HepG2 (cell line): Measurements from ENCODE around the gene CIROP. TPM values are rescaled to one million over a fixed set of nuclear protein-coding genes. Genes with fewer than 3 reads are reported as not detected.

Experiments
- ARNT ChIP-seq: fragments of 450-650 bp; IDR thresholded peaks from 2 replicates; pipeline ENCODE4 v1.6.1; 2017
- CENPX ChIP-seq: sonication (generic); formaldehyde crosslinking; IDR thresholded peaks from 2 replicates; pipeline ENCODE4 v1.9.0; 2021; ENCODE audit warnings: mild to moderate bottlenecking, missing genetic modification reagents, moderate library complexity
- GATAD1 ChIP-seq: IDR thresholded peaks from 2 replicates; pipeline ENCODE4 v1.6.1; 2016; ENCODE audit warnings: missing genetic modification reagents, missing compliant biosample characterization
- KAT2B ChIP-seq: fragments of 150-350 bp; IDR thresholded peaks from 2 replicates; pipeline ENCODE4 v1.6.1; 2014; ENCODE audit warnings: low read depth, low read length, borderline replicate concordance
- NCOR1 ChIP-seq: fragments of 200-600 bp; sonication (generic); IDR thresholded peaks from 2 replicates; pipeline ENCODE4 v1.7.0; 2017; ENCODE audit warnings: antibody characterized with exemption, low read length, borderline replicate concordance
- PBX3 ChIP-seq: sonication (generic); formaldehyde crosslinking; IDR thresholded peaks from 2 replicates; pipeline ENCODE4 v1.8.1; 2023; ENCODE audit warnings: missing genetic modification reagents, inconsistent platforms, borderline replicate concordance
- PHF5A ChIP-seq: IDR thresholded peaks from one replicate; pipeline ENCODE4 v1.6.1; 2018; ENCODE audit warnings: low read depth, missing genetic modification reagents; ENCODE audit not compliant: unreplicated experiment
- ZEB1 ChIP-seq: IDR thresholded peaks from 2 replicates; pipeline ENCODE4 v1.6.1; 2012; ENCODE audit warnings: mild to moderate bottlenecking, low read depth, inconsistent platforms; ENCODE audit not compliant: insufficient replicate concordance
- ZFP37 ChIP-seq: sonication (generic); formaldehyde crosslinking; IDR thresholded peaks from 2 replicates; pipeline ENCODE4 v1.4.0; 2020; ENCODE audit warnings: missing genetic modification reagents, borderline replicate concordance
- ZFP90 ChIP-seq: sonication (generic); formaldehyde crosslinking; IDR thresholded peaks from 2 replicates; pipeline ENCODE4 v1.8.0; 2022; ENCODE audit warnings: missing genetic modification reagents, mild to moderate bottlenecking, inconsistent platforms, borderline replicate concordance
- ZNF17 ChIP-seq: sonication (generic); formaldehyde crosslinking; IDR thresholded peaks from 2 replicates; pipeline ENCODE4 v1.5.0; 2020; ENCODE audit warnings: mild to moderate bottlenecking, missing genetic modification reagents
- ZNF383 ChIP-seq: sonication (generic); formaldehyde crosslinking; IDR thresholded peaks from 2 replicates; pipeline ENCODE4 v1.4.0; 2020; ENCODE audit warnings: missing genetic modification reagents, mild to moderate bottlenecking, borderline replicate concordance
- ZNF460 ChIP-seq: sonication (generic); formaldehyde crosslinking; IDR thresholded peaks from 2 replicates; pipeline ENCODE4 v1.5.1; 2020; ENCODE audit warnings: missing genetic modification reagents, mild to moderate bottlenecking, borderline replicate concordance
- ZNF501 ChIP-seq: sonication (generic); formaldehyde crosslinking; IDR thresholded peaks from 2 replicates; pipeline ENCODE4 v1.5.1; 2020; ENCODE audit warnings: mild to moderate bottlenecking, moderate library complexity, missing genetic modification reagents
- ZNF552 ChIP-seq: sonication (generic); formaldehyde crosslinking; IDR thresholded peaks from 2 replicates; pipeline ENCODE4 v1.9.0; 2022; ENCODE audit warnings: missing genetic modification reagents, mild to moderate bottlenecking, borderline replicate concordance
- ZNF615 ChIP-seq: sonication (generic); formaldehyde crosslinking; IDR thresholded peaks from 2 replicates; pipeline ENCODE4 v1.5.0; 2020; ENCODE audit warnings: mild to moderate bottlenecking, missing genetic modification reagents, borderline replicate concordance
- ZNF747 ChIP-seq: sonication (generic); formaldehyde crosslinking; IDR thresholded peaks from 2 replicates; pipeline ENCODE4 v1.8.1; 2023; ENCODE audit warnings: missing genetic modification reagents, mild to moderate bottlenecking, borderline replicate concordance
- ZNF773 ChIP-seq: sonication (generic); formaldehyde crosslinking; IDR thresholded peaks from 2 replicates; pipeline ENCODE4 v1.4.0; 2020; ENCODE audit warnings: missing genetic modification reagents, borderline replicate concordance
- ZNF775 ChIP-seq: sonication (generic); formaldehyde crosslinking; IDR thresholded peaks from 2 replicates; pipeline ENCODE4 v1.4.0; 2020; ENCODE audit warnings: missing genetic modification reagents, mild to moderate bottlenecking, moderate library complexity, borderline replicate concordance
- ZNF839 ChIP-seq: sonication (generic); formaldehyde crosslinking; IDR thresholded peaks from 2 replicates; pipeline ENCODE4 v1.4.0; 2020; ENCODE audit warnings: missing genetic modification reagents, mild to moderate bottlenecking, borderline replicate concordance
- polyA plus RNA-seq, 8 experiments: library from polyadenylated mRNA; depleted of rRNA in 3 of 8; stranded (reverse) in 7 of 8; unstranded in 1 of 8; fragments of >200 nt; fragmentation: Illumina TruSeq in 4 of 8; extraction: Trizol in 4 of 8; gene quantifications; 2 replicates each; pipeline versions ENCODE4 v1.2.1 to v1.2.3, GENCODE V29; 2011 to 2016; ENCODE audit warnings: low read depth in 4 of 8, missing spikeins in 1 of 8, mixed read lengths in 1 of 8; ENCODE audit not compliant: insufficient read depth in 1 of 8
- total RNA-seq, 5 experiments: library from RNA; depleted of rRNA; stranded (reverse); fragments of >200 nt; fragmentation: Illumina TruSeq; extraction: Trizol; gene quantifications; 2 replicates each; pipeline ENCODE4 v1.2.3, GENCODE V29; 2016; ENCODE audit warnings: low read depth in 1 of 5
- TF ChIP-seq, protein P1 (sequence below): sonication (generic); formaldehyde crosslinking; IDR thresholded peaks from 2 replicates; pipeline ENCODE4 v1.8.0; 2022; ENCODE audit warnings: missing genetic modification reagents, mild to moderate bottlenecking, borderline replicate concordance
- TF ChIP-seq, protein P2 (sequence below): sonication (generic); formaldehyde crosslinking; IDR thresholded peaks from 2 replicates; pipeline ENCODE4 v1.4.0; 2020; ENCODE audit warnings: missing genetic modification reagents, borderline replicate concordance

Gene CIROP
- total and polyA plus RNA-seq, 2 of the 13 experiments (the other 11 are each of a cell fraction or from before 2014, with no cell fraction given): 0.07 TPM; not detected in 1

GRCh38 chr14:23120541-23121251 lies 15.9 kb upstream of the CIROP start (continued):
- no peak for TF ChIP-seq PBX3 (CRISPR knock-in tag)
- no peak for TF ChIP-seq ZNF17 (CRISPR knock-in tag)
- TF ChIP-seq, protein P1, sequence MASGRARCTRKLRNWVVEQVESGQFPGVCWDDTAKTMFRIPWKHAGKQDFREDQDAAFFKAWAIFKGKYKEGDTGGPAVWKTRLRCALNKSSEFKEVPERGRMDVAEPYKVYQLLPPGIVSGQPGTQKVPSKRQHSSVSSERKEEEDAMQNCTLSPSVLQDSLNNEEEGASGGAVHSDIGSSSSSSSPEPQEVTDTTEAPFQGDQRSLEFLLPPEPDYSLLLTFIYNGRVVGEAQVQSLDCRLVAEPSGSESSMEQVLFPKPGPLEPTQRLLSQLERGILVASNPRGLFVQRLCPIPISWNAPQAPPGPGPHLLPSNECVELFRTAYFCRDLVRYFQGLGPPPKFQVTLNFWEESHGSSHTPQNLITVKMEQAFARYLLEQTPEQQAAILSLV: peak; percentile 96
- no peak for TF ChIP-seq CENPX (CRISPR knock-in tag)
- no peak for TF ChIP-seq NCOR1
- TF ChIP-seq ZNF773 (CRISPR knock-in tag): no peak
- TF ChIP-seq PHF5A (CRISPR knock-in tag): peak; percentile 96
- no peak for TF ChIP-seq ZNF839 (CRISPR knock-in tag)
- TF ChIP-seq ZNF460 (CRISPR knock-in tag): no peak
- TF ChIP-seq GATAD1 (CRISPR knock-in tag): peak; percentile 68; the same call in 1 of the 2 replicates
- no peak for TF ChIP-seq ZNF615 (CRISPR knock-in tag)
- peak; percentile 29 for TF ChIP-seq ZEB1
- TF ChIP-seq ZNF775 (CRISPR knock-in tag): no peak
- TF ChIP-seq ZNF383 (CRISPR knock-in tag): no peak
- no peak; the same call in 1 of the 2 replicates for TF ChIP-seq ZNF747 (CRISPR knock-in tag)
- TF ChIP-seq ZNF501 (CRISPR knock-in tag): peak; percentile 95
- TF ChIP-seq ZNF552: no peak
- peak; percentile 27; the same call in 1 of the 2 replicates for TF ChIP-seq ZFP37 (CRISPR knock-in tag)
- TF ChIP-seq ARNT: no peak
- TF ChIP-seq ZFP90 (CRISPR knock-in tag): peak; percentile 48; the same call in 1 of the 2 replicates
- TF ChIP-seq, protein P2, sequence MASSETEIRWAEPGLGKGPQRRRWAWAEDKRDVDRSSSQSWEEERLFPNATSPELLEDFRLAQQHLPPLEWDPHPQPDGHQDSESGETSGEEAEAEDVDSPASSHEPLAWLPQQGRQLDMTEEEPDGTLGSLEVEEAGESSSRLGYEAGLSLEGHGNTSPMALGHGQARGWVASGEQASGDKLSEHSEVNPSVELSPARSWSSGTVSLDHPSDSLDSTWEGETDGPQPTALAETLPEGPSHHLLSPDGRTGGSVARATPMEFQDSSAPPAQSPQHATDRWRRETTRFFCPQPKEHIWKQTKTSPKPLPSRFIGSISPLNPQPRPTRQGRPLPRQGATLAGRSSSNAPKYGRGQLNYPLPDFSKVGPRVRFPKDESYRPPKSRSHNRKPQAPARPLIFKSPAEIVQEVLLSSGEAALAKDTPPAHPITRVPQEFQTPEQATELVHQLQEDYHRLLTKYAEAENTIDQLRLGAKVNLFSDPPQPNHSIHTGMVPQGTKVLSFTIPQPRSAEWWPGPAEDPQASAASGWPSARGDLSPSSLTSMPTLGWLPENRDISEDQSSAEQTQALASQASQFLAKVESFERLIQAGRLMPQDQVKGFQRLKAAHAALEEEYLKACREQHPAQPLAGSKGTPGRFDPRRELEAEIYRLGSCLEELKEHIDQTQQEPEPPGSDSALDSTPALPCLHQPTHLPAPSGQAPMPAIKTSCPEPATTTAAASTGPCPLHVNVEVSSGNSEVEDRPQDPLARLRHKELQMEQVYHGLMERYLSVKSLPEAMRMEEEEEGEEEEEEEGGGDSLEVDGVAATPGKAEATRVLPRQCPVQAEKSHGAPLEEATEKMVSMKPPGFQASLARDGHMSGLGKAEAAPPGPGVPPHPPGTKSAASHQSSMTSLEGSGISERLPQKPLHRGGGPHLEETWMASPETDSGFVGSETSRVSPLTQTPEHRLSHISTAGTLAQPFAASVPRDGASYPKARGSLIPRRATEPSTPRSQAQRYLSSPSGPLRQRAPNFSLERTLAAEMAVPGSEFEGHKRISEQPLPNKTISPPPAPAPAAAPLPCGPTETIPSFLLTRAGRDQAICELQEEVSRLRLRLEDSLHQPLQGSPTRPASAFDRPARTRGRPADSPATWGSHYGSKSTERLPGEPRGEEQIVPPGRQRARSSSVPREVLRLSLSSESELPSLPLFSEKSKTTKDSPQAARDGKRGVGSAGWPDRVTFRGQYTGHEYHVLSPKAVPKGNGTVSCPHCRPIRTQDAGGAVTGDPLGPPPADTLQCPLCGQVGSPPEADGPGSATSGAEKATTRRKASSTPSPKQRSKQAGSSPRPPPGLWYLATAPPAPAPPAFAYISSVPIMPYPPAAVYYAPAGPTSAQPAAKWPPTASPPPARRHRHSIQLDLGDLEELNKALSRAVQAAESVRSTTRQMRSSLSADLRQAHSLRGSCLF (CRISPR knock-in tag): no peak
- no peak for TF ChIP-seq KAT2B
